Liver (tissue), 9 donors: ENCODE measurements around the gene OR14A2. TPM values are rescaled to one million over a fixed set of nuclear protein-coding genes. Genes with fewer than 3 reads are reported as not detected.
A peak's percentile ranks its signal among the peaks of the same experiment; 100 is the strongest.

Source experiments
- DNase-seq: peaks from one replicate; pipeline ENCODE4 v3.0.0-alpha.2; 2017; ENCODE audit warnings: low spot score
- H3K27ac ChIP-seq, 2 donors: one replicate each; pipeline ENCODE4 v1.7.0; 2013; ENCODE audit warnings: inconsistent platforms in 2 of 2, low read length in 2 of 2, control low read depth in 1 of 2, low read depth in 1 of 2, mild to moderate bottlenecking in 1 of 2
- H3K27me3 ChIP-seq, 4 donors: one replicate each; pipeline versions ENCODE4 v1.6.1 to v1.7.0; 2013; ENCODE audit warnings: low read length in 3 of 4, inconsistent platforms in 1 of 4, mild to moderate bottlenecking in 1 of 4, moderate library complexity in 1 of 4; ENCODE audit not compliant: control insufficient read depth in 4 of 4, insufficient read depth in 4 of 4
- H3K36me3 ChIP-seq, 4 donors: one replicate each; pipeline versions ENCODE4 v1.6.1 to v1.7.0; 2013; ENCODE audit warnings: low read length in 3 of 4, mild to moderate bottlenecking in 3 of 4, low read depth in 1 of 4, moderate library complexity in 1 of 4; ENCODE audit not compliant: control insufficient read depth in 4 of 4, insufficient read depth in 3 of 4
- H3K4me1 ChIP-seq, 4 donors: one replicate each; pipeline versions ENCODE4 v1.6.1 to v1.7.0; 2013; ENCODE audit warnings: low read length in 3 of 4, mild to moderate bottlenecking in 3 of 4, moderate library complexity in 1 of 4; ENCODE audit not compliant: control insufficient read depth in 4 of 4, insufficient read depth in 4 of 4
- H3K4me3 ChIP-seq, 3 donors: one replicate each; pipeline versions ENCODE4 v1.6.1 to v1.7.0; 2013; ENCODE audit warnings: low read length in 3 of 3, control low read depth in 1 of 3, low read depth in 1 of 3, mild to moderate bottlenecking in 1 of 3
- H3K9ac ChIP-seq, 2 donors: one replicate each; pipeline ENCODE4 v1.7.0; 2013; ENCODE audit warnings: low read length in 2 of 2, mild to moderate bottlenecking in 2 of 2, moderate library complexity in 2 of 2, control low read depth in 1 of 2, low read depth in 1 of 2
- H3K9me3 ChIP-seq, 4 donors: one replicate each; pipeline versions ENCODE4 v1.6.1 to v1.7.0; 2013; ENCODE audit warnings: low read length in 3 of 4; ENCODE audit not compliant: control insufficient read depth in 4 of 4
- ATF3 ChIP-seq: IDR thresholded peaks from 2 replicates; pipeline ENCODE4 v1.6.1; 2016; ENCODE audit warnings: antibody characterized with exemption
- CTCF ChIP-seq: fragments of 150-350 bp; IDR thresholded peaks from 2 replicates; pipeline ENCODE4 v1.5.1; 2017; ENCODE audit warnings: improper control_type of control experiment, low read depth, low read length; ENCODE audit not compliant: missing input control
- EGR1 ChIP-seq, 2 donors: IDR thresholded peaks; 2 replicates each; pipeline ENCODE4 v1.6.1; 2016 to 2018; ENCODE audit warnings: antibody characterized with exemption in 2 of 2, low read depth in 2 of 2
- FOXA1 ChIP-seq: IDR thresholded peaks from 2 replicates; pipeline ENCODE4 v1.6.1; 2016; ENCODE audit warnings: antibody characterized with exemption
- FOXA2 ChIP-seq: IDR thresholded peaks from 2 replicates; pipeline ENCODE4 v1.6.1; 2016; ENCODE audit warnings: antibody characterized with exemption
- GABPA ChIP-seq, 2 donors: IDR thresholded peaks in 1 of 2; conservative IDR thresholded peaks in 1 of 2; 2 replicates each; pipeline ENCODE4 v1.6.1; 2016; ENCODE audit warnings: antibody characterized with exemption in 2 of 2, mild to moderate bottlenecking in 1 of 2, moderate library complexity in 1 of 2
- HNF4A ChIP-seq, 2 donors: conservative IDR thresholded peaks; 2 replicates each; pipeline ENCODE4 v1.6.1; 2016; ENCODE audit warnings: antibody characterized with exemption in 2 of 2, mild to moderate bottlenecking in 2 of 2
- HNF4G ChIP-seq: IDR thresholded peaks from 2 replicates; pipeline ENCODE4 v1.6.1; 2016; ENCODE audit warnings: antibody characterized with exemption
- JUND ChIP-seq, 2 donors: IDR thresholded peaks; 2 replicates each; pipeline ENCODE4 v1.6.1; 2016; ENCODE audit warnings: antibody characterized with exemption in 2 of 2
- MAX ChIP-seq: IDR thresholded peaks from 2 replicates; pipeline ENCODE4 v1.6.1; 2016; ENCODE audit warnings: antibody characterized with exemption
- NR2F2 ChIP-seq: IDR thresholded peaks from 2 replicates; pipeline ENCODE4 v1.6.1; 2016; ENCODE audit warnings: antibody characterized with exemption
- RAD21 ChIP-seq, 2 donors: IDR thresholded peaks; 2 replicates each; pipeline ENCODE4 v1.6.1; 2016; ENCODE audit warnings: antibody characterized with exemption in 2 of 2, mild to moderate bottlenecking in 2 of 2
- RXRA ChIP-seq, 2 donors: IDR thresholded peaks; 2 replicates each; pipeline ENCODE4 v1.6.1; 2017 to 2018; ENCODE audit warnings: antibody characterized with exemption in 2 of 2, mild to moderate bottlenecking in 1 of 2
- TAF1 ChIP-seq: conservative IDR thresholded peaks from 2 replicates; pipeline ENCODE4 v1.6.1; 2016; ENCODE audit warnings: antibody characterized with exemption, mild to moderate bottlenecking
- YY1 ChIP-seq: IDR thresholded peaks from 2 replicates; pipeline ENCODE4 v1.6.1; 2016; ENCODE audit warnings: antibody characterized with exemption, mild to moderate bottlenecking
- ZBTB33 ChIP-seq: IDR thresholded peaks from 2 replicates; pipeline ENCODE4 v1.6.1; 2016; ENCODE audit warnings: antibody characterized with exemption
- whole genome bisulfite sequencing: extraction: QIAGEN DNeasy Blood & Tissue Kit; methylation state at CpG from one replicate; pipeline ENCODE4 v1.1.7; 2013; 5-methylcytosine and 5-hydroxymethylcytosine counted together
- polyA plus RNA-seq, 2 donors: library from polyadenylated mRNA; stranded (reverse) in 1 of 2; unstranded in 1 of 2; fragments of 200-250 nt in 1 of 2; fragments of >200 nt in 1 of 2; fragmentation: Nextera tagmentation in 1 of 2; extraction: Ambion mirVana in 1 of 2; gene quantifications; one replicate each; pipeline versions ENCODE4 v1.2.1 to v1.2.3, GENCODE V29; 2013 to 2015
- total RNA-seq, 2 donors: library from RNA; depleted of rRNA; stranded (reverse); fragments of >200 nt; gene quantifications; one replicate each; pipeline ENCODE4 v1.2.3, GENCODE V29; 2014
- donor health status: healthy.
- donor health status: healthy.
- donor health status: healthy.
- donor health status: healthy.
- donor health status: healthy.

Gene OR14A2
- total and polyA plus RNA-seq, 4 donors = not detected

- Histone ChIP-seq H3K27me3 (no peaks in the 10 kb centered on the region), H3K27ac (no peak overlapping the region), H3K4me3 (no peak overlapping the region), H3K9me3 (no peaks in the 10 kb centered on the region), H3K36me3 (no peaks in the 10 kb centered on the region), H3K9ac (no peak overlapping the region), H3K4me1 (no peaks in the 10 kb centered on the region)
- 61% methylated on average over 1 of the region's 1 CpG for WGBS
- TF ChIP-seq CTCF = no peak
- no peak for TF ChIP-seq FOXA2
- no peak for TF ChIP-seq EGR1 (IDR thresholded peaks at IDR 0.05; ENCODE audit: low read depth in 2 of 2)
- no peak for TF ChIP-seq NR2F2
- no peak for TF ChIP-seq RAD21 (IDR thresholded peaks at IDR 0.05)
- TF ChIP-seq RXRA (IDR thresholded peaks at IDR 0.05) = no peak
- TF ChIP-seq HNF4G = no peak
- TF ChIP-seq FOXA1 = no peak
- DNase-seq = no peak
Observed at GRCh38 chr1:247701338-247701737, 46.6 kb downstream of the OR14A2 start.

GRCh38 chr1:247681288-247681897 is 66.5 kb downstream of the OR14A2 start:
- no peak overlapping the region for H3K27ac ChIP-seq
- no peaks in the 10 kb centered on the region for H3K4me1 ChIP-seq
- WGBS = 28% methylated on average over 7 of the region's 7 CpGs
- H3K4me3 ChIP-seq = no peak overlapping the region
- peak; percentile 44 to 53 for TF ChIP-seq RAD21 (IDR thresholded peaks at IDR 0.05)
- TF ChIP-seq YY1 = no peak
- TF ChIP-seq CTCF = peak; percentile 47
- no peak for TF ChIP-seq FOXA1
- no peak for TF ChIP-seq RXRA (IDR thresholded peaks at IDR 0.05)
- TF ChIP-seq EGR1 (IDR thresholded peaks at IDR 0.05; ENCODE audit: low read depth in 2 of 2) = no peak
- no peak for TF ChIP-seq TAF1
- TF ChIP-seq GABPA (IDR thresholded peaks at IDR 0.05 in 1 of 2, conservative IDR thresholded peaks at IDR 0.05 in 1 of 2) = no peak
- no peak for TF ChIP-seq ATF3
- no peaks in the 10 kb centered on the region for H3K36me3 ChIP-seq
- H3K9ac ChIP-seq = no peak overlapping the region
- H3K9me3 ChIP-seq = no peaks in the 10 kb centered on the region
- no peaks in the 10 kb centered on the region for H3K27me3 ChIP-seq
- DNase-seq = peak; percentile 48

- H3K27ac ChIP-seq = no peak overlapping the region
- no peaks in the 10 kb centered on the region for H3K27me3 ChIP-seq
- no peaks in the 10 kb centered on the region for H3K36me3 ChIP-seq
- no peaks in the 10 kb centered on the region for H3K9me3 ChIP-seq
- H3K4me1 ChIP-seq = no peaks in the 10 kb centered on the region
- WGBS = 79% methylated on average over 4 of the region's 4 CpGs
- no peak overlapping the region for H3K9ac ChIP-seq
- DNase-seq = no peak
- H3K4me3 ChIP-seq = no peak overlapping the region
- no peak for TF ChIP-seq JUND (IDR thresholded peaks at IDR 0.05)
- TF ChIP-seq MAX = no peak
- no peak for TF ChIP-seq ATF3
- no peak for TF ChIP-seq GABPA (IDR thresholded peaks at IDR 0.05 in 1 of 2, conservative IDR thresholded peaks at IDR 0.05 in 1 of 2)
- TF ChIP-seq CTCF = no peak
- no peak for TF ChIP-seq RAD21 (IDR thresholded peaks at IDR 0.05)
- TF ChIP-seq ZBTB33 = no peak
- no peak for TF ChIP-seq HNF4G
- no peak for TF ChIP-seq HNF4A (conservative IDR thresholded peaks at IDR 0.05)
- no peak for TF ChIP-seq EGR1 (IDR thresholded peaks at IDR 0.05; ENCODE audit: low read depth in 2 of 2)
- no peak for TF ChIP-seq TAF1
- TF ChIP-seq RXRA (IDR thresholded peaks at IDR 0.05) = no peak
- no peak for TF ChIP-seq NR2F2
- TF ChIP-seq YY1 = no peak
- no peak for TF ChIP-seq FOXA1
- TF ChIP-seq FOXA2 = no peak
Observed at GRCh38 chr1:247680171-247680570, 67.8 kb downstream of the OR14A2 start.
